SKM-1 (cell line): Measurements from ENCODE around the gene SCTR.

Experiments
- DNase-seq: peaks from one replicate; lab custom pipeline; 2025; ENCODE audit not compliant: unreplicated experiment; lab: John Stamatoyannopoulos, UW

SCTR gene

GRCh38 chr2:119488245-119489214 lies 35.8 kb downstream of the SCTR start:
- DNase-seq = no peak

- DNase-seq = no peak
Observed at GRCh38 chr2:119487434-119488244, 36.6 kb downstream of the SCTR start.

- DNase-seq = no peak
Observed at GRCh38 chr2:119486886-119487285, 37.4 kb downstream of the SCTR start.

- no peak for DNase-seq
Observed at GRCh38 chr2:119486196-119486827, 38.0 kb downstream of the SCTR start.

- no peak for DNase-seq
Observed at GRCh38 chr2:119485336-119486110, 38.8 kb downstream of the SCTR start.

- no peak for DNase-seq
Observed at GRCh38 chr2:119484834-119485233, 39.4 kb downstream of the SCTR start.

- DNase-seq = no peak
Observed at GRCh38 chr2:119483896-119484718, 40.2 kb downstream of the SCTR start.

- DNase-seq = no peak
Observed at GRCh38 chr2:119483395-119483753, 40.9 kb downstream of the SCTR start.

GRCh38 chr2:119482481-119483394 lies 41.5 kb downstream of the SCTR start:
- peak; percentile 23 for DNase-seq

- DNase-seq = no peak
Observed at GRCh38 chr2:119481501-119482455, 42.5 kb downstream of the SCTR start.

- no peak for DNase-seq
Observed at GRCh38 chr2:119480718-119481142, 43.6 kb downstream of the SCTR start.

- DNase-seq = no peak
Observed at GRCh38 chr2:119480184-119480583, 44.1 kb downstream of the SCTR start.

GRCh38 chr2:119478978-119479295 lies 45.3 kb downstream of the SCTR start:
- DNase-seq = no peak

GRCh38 chr2:119478188-119478977 lies 45.9 kb downstream of the SCTR start:
- no peak for DNase-seq

- no peak for DNase-seq
Observed at GRCh38 chr2:119477113-119477505, 47.2 kb downstream of the SCTR start.

- peak; percentile 31 for DNase-seq
Observed at GRCh38 chr2:119476301-119477112, 47.8 kb downstream of the SCTR start.
